A673 (cell line): ENCODE measurements around the gene SMPD2. TPM values are rescaled to one million over a fixed set of nuclear protein-coding genes. Genes with fewer than 3 reads are reported as not detected.

Experiments
- BruUV-seq: library from RNA; stranded (reverse); fragments of 400-500 nt; replicated peaks from 2 replicates; lab custom pipeline; 2021; lab: Mats Ljungman, UMichigan
- CTCF ChIA-PET: fragments of 300-600 bp; sonication (Branson Sonifier 250); formaldehyde crosslinking; loops from one replicate; lab custom pipeline; 2022; ENCODE audit warnings: antibody characterized with exemption; lab: Charles Lee
- POLR2A ChIA-PET: fragments of 300-600 bp; sonication (Branson Sonifier 250); formaldehyde crosslinking; loops from one replicate; lab custom pipeline; 2022; ENCODE audit warnings: antibody characterized with exemption; ENCODE audit not compliant: low non-redundant PET; lab: Charles Lee
- DNase-seq: peaks from one replicate; pipeline ENCODE4 v3.0.0-alpha.2; 2015; ENCODE audit warnings: low spot score
- H3K27ac ChIP-seq: fragments of 200-600 bp; sonication (generic); 2 replicates; pipeline ENCODE4 v1.5.1; 2016; ENCODE audit warnings: mixed run types, low read depth, mild to moderate bottlenecking, mixed read lengths, antibody characterized with exemption, low read length; ENCODE audit not compliant: poor library complexity, severe bottlenecking
- H3K27me3 ChIP-seq: fragments of 200-600 bp; sonication (generic); replicated peaks from 2 replicates; pipeline ENCODE4 v1.6.1; 2017; ENCODE audit warnings: mixed run types, low read depth, mild to moderate bottlenecking, mixed read lengths, antibody characterized with exemption, low read length; ENCODE audit not compliant: insufficient read depth, poor library complexity
- H3K36me3 ChIP-seq: fragments of 200-600 bp; sonication (generic); 2 replicates; pipeline ENCODE4 v1.6.1; 2016; ENCODE audit warnings: mixed run types, mild to moderate bottlenecking, mixed read lengths, antibody characterized with exemption, low read length; ENCODE audit not compliant: insufficient read depth, poor library complexity, severe bottlenecking
- H3K4me1 ChIP-seq: fragments of 200-600 bp; sonication (generic); 2 replicates; pipeline ENCODE4 v1.6.1; 2017; ENCODE audit warnings: mixed run types, mild to moderate bottlenecking, mixed read lengths, antibody characterized with exemption, low read length; ENCODE audit not compliant: insufficient read depth, poor library complexity, severe bottlenecking
- H3K4me3 ChIP-seq: fragments of 200-600 bp; sonication (generic); 2 replicates; pipeline ENCODE4 v1.5.1; 2016; ENCODE audit warnings: low read depth, mixed run types, mild to moderate bottlenecking, mixed read lengths, low read length; ENCODE audit not compliant: poor library complexity, severe bottlenecking
- H3K9me3 ChIP-seq: fragments of 200-600 bp; sonication (generic); 2 replicates; pipeline ENCODE4 v1.6.1; 2016; ENCODE audit warnings: mixed run types, low read depth, mild to moderate bottlenecking, mixed read lengths, antibody characterized with exemption, low read length; ENCODE audit not compliant: poor library complexity, severe bottlenecking
- EZH2 ChIP-seq: fragments of 200-600 bp; sonication (generic); IDR thresholded peaks from 2 replicates; pipeline ENCODE4 v1.6.1; 2017; ENCODE audit warnings: borderline replicate concordance, low read depth, mild to moderate bottlenecking, mixed read lengths, antibody characterized with exemption, low read length; ENCODE audit not compliant: poor library complexity, severe bottlenecking
- intact Hi-C: fragments of 100-400 bp; cut with micrococcal nuclease; formaldehyde crosslinking; loops from one replicate; pipeline ENCODE4 v1.10.0; 2022; ENCODE audit not compliant: unreplicated experiment
- total RNA-seq: library from RNA; stranded (reverse); gene quantifications from 2 replicates; pipeline ENCODE4 v1.2.3, GENCODE V29; 2021
- TF ChIP-seq, protein P1 (sequence below): fragments of 300-800, 200-600 bp; sonication (generic); conservative IDR thresholded peaks from 2 replicates; pipeline ENCODE4 v1.5.1; 2017; ENCODE audit warnings: low read depth, mild to moderate bottlenecking, antibody characterized with exemption, low read length, moderate library complexity, mixed read lengths

Gene SMPD2
- total RNA-seq, 1 experiment from 2014 or later = 8.6 TPM

DNA sequence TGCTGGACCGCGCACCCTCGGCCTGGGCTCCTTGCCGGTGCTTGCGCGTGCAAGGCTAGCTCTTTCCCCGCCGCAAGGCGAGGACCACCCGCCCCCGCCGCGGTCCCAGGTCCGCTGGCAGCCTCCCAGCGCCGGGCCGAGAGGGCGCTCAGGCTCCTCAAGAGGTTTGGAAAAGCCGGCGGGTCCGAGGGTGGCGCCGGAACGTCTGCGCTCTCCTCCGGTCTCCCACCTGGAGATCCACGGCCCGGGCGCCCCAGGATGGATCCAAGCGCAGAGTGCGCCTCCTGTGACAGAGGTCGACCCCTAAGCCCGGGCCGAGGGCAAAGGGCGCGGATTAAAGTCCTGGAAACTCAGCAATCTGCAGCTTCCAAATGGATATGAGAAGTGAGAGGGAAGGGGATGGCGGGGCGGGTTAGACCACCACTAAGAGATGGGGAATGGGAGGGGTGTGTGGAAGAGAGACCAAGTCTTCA is 15.6 kb downstream of the SMPD2 start:
- intact Hi-C loops = no loop called here
- POLR2A ChIA-PET = no interaction called here
- no peak for TF ChIP-seq EZH2
- TF ChIP-seq, protein P1, sequence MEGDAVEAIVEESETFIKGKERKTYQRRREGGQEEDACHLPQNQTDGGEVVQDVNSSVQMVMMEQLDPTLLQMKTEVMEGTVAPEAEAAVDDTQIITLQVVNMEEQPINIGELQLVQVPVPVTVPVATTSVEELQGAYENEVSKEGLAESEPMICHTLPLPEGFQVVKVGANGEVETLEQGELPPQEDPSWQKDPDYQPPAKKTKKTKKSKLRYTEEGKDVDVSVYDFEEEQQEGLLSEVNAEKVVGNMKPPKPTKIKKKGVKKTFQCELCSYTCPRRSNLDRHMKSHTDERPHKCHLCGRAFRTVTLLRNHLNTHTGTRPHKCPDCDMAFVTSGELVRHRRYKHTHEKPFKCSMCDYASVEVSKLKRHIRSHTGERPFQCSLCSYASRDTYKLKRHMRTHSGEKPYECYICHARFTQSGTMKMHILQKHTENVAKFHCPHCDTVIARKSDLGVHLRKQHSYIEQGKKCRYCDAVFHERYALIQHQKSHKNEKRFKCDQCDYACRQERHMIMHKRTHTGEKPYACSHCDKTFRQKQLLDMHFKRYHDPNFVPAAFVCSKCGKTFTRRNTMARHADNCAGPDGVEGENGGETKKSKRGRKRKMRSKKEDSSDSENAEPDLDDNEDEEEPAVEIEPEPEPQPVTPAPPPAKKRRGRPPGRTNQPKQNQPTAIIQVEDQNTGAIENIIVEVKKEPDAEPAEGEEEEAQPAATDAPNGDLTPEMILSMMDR = no peak
- Histone ChIP-seq H3K4me1 (peaks cover 26% of the 10 kb centered on the region), H3K27me3 (no peaks in the 10 kb centered on the region), H3K36me3 (peaks cover 2% of the 10 kb centered on the region), H3K27ac (peak overlapping the region; percentile 59), H3K4me3 (peak overlapping the region; percentile 74), H3K9me3 (no peaks in the 10 kb centered on the region)
- no TSS peak for BruUV-seq
- peak; percentile 21 for DNase-seq
- CTCF ChIA-PET = no interaction called here

DNA sequence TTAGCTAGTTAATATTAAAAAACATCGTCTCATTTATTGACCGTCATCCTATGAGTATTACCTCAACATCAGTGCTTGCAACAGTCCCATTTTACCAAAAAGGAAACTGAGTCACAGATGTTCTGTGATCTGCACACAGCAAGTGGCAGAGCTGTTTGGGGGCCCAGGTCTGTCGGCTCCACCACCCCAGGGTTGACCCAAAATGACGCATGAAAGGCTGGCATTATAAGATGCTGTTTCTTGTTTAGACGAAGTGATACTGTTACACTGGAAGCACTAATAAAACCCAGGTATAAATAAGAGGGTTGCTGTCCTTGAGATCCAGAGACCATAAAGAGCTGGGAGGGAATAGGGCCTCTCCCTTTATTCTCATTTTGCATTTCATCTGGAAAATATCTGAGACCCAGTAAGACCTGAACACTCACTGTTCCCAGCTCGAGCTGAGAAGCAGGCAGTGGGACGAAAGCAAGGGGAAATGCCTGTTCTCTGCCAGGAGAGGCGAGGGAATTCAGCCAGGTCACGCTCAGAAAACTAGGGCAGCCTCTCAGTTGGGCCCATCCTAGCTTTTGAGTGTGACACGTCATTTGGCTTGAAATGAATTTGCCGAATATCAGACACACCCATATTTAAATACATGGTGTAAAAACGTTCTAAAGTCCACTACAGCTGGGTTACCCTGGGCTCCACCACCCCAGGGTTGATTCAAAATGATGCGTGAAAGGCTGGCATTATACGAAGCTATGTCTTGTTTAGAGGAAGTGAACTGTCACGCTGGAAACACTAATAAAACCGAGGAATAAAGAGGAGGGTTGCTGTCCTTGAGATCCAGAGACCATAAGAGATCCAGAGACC is 16.4 kb downstream of the SMPD2 start:
- Histone ChIP-seq H3K36me3 (peaks cover 8% of the 10 kb centered on the region), H3K4me3 (peak overlapping the region; percentile 74), H3K27ac (no peak overlapping the region), H3K27me3 (no peaks in the 10 kb centered on the region), H3K9me3 (no peaks in the 10 kb centered on the region), H3K4me1 (peaks cover 26% of the 10 kb centered on the region)
- no TSS peak for BruUV-seq
- intact Hi-C loops = no loop called here
- CTCF ChIA-PET = interaction anchor here (0.5 kb wide), 1 partner anchor 12 kb away, joined by 5 read pairs; no protein-coding TSS in a partner anchor
- DNase-seq = no peak
- TF ChIP-seq EZH2 = no peak
- TF ChIP-seq, protein P1 = no peak
- POLR2A ChIA-PET = no interaction called here

DNA sequence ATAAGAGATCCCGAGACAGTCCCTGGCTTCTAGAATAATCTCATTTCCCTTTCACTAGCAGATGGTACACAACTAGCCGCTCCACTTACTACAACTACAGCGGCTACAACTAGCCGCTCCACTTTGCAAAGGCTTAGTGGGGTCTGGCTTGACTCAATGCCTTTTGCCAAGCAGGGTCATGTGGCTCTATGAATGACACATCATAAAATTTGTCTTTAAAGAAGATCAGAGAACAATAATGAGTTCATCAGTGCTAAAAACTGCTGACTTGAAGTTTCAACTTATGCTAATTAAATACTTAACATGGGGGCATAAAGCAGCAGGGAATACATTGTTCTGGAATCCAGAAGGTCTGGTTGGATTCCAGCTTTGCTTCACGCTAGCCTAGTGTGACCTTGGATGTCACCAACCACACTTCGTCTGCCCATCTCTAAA is 17.1 kb downstream of the SMPD2 start:
- CTCF ChIA-PET = interaction anchor here (0.5 kb wide), 1 partner anchor 11 kb away, joined by 5 read pairs; no protein-coding TSS in a partner anchor
- POLR2A ChIA-PET = no interaction called here
- no peaks in the 10 kb centered on the region for H3K27me3 ChIP-seq
- H3K4me1 ChIP-seq = peaks cover 26% of the 10 kb centered on the region
- H3K9me3 ChIP-seq = no peaks in the 10 kb centered on the region
- H3K4me3 ChIP-seq = no peak overlapping the region
- no peak for DNase-seq
- no peak overlapping the region for H3K27ac ChIP-seq
- peaks cover 13% of the 10 kb centered on the region for H3K36me3 ChIP-seq
- no peak for TF ChIP-seq EZH2
- TF ChIP-seq, protein P1 = no peak
- BruUV-seq = no TSS peak
- intact Hi-C loops = no loop called here
